Measurements from ENCODE around the gene GATA2.

DNA sequence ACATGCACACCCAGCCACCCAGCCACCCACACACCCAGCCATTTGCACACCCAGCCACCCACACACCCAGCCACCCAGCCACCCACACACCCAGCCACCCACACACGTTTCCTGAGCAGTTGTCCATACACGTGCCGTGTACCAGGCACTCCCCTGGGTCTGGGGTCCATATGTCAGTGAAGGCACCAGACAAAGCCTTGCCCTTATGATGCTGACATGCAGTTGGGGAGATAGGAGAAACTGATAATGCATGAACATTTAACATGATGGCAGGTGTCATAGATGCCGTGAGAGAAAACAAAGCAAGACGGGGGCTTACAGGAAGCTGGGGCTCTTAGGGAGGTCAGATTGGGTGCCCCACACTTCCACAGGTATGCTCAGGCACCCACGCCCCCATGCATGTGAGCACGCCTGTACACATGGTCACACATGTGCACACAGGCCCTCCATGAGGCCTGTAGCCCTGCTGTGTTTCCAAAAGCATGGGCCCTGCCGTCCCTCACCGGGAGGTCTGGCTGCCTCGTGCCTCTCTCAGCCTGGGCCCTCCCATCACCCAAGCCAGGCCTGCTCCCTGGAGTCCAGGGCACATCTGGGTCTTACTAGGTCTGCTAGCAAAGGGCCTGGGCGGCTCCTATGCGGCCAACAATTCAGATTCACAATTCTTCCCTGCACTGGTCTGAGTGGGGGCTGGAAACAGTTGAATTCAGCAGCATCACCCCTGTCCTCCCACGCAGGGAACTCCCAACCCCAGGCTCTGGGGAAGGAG, 22.7 kb downstream of the GATA2 start:
- no peak for TF ChIP-seq CTCF (IDR thresholded peaks at IDR 0.05; ENCODE audit: insufficient read depth, low read length)
- TF ChIP-seq GABPA (IDR thresholded peaks at IDR 0.05; ENCODE audit: low read depth), result no peak
